ENCODE data around the gene FAM3A. TPM values are rescaled to one million over a fixed set of nuclear protein-coding genes. Genes with fewer than 3 reads are reported as not detected.

The FAM3A gene
- total and polyA plus RNA-seq, 2 of the 4 experiments (the other 2 are of a cell fraction), result 14.0 to 47.2 TPM

DNA sequence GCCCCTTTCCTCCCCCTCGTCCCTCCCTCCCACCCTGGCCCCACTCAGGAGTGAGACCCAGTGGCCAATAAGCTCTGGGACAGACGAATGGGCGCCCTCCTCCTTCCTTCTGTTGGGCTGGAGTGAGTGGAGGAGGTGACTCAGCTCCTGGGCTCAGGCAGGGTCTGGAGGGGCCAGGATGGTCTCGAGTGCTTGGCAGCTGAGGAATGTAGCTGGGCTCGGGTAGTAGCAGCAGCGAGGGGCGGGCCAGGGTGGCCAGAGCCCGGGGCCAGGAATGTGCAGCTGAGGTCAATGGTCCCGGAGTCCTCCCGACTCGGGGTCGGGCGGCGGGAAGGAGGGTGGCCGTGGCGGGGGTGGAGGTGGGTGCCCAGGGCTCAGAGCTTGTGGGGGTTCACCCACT, 15.6 kb upstream of the FAM3A start:
- Histone ChIP-seq H2AFZ (replicated peaks; ENCODE audit: low read length, poor library complexity) (no peak overlapping the region), H2AK5ac (ENCODE audit: low read depth, low read length) (no peak overlapping the region), H3K18ac (ENCODE audit: low read depth, low read length) (no peak overlapping the region), H2BK120ac (ENCODE audit: low read depth, low read length) (no peak overlapping the region), H3K14ac (replicated peaks; ENCODE audit: low read depth, low read length) (no peak overlapping the region), H2BK15ac (ENCODE audit: low read depth, low read length) (no peak overlapping the region), H4K91ac (ENCODE audit: insufficient read depth, low read depth, low read length) (no peak overlapping the region), H2BK5ac (ENCODE audit: low read depth, low read length, poor library complexity, severe bottlenecking) (no peak overlapping the region), H3K56ac (ENCODE audit: extremely low read depth, insufficient read depth, low read length) (no peak overlapping the region), H3K4me2 (ENCODE audit: low read depth, low read length) (no peak overlapping the region), H3K23ac (ENCODE audit: low read depth, low read length) (no peak overlapping the region), H2BK20ac (ENCODE audit: low read depth, low read length) (no peak overlapping the region), H3K4me3 (ENCODE audit: insufficient read depth, low read depth, low read length) (no peak overlapping the region), H3K4me1 (ENCODE audit: control insufficient read depth, insufficient read depth, low read length) (peaks cover 13% of the 10 kb centered on the region), H3K36me3 (ENCODE audit: control insufficient read depth, insufficient read depth, low read length) (peaks cover 49% of the 10 kb centered on the region), H4K5ac (ENCODE audit: low read depth, low read length) (no peak overlapping the region), H4K8ac (ENCODE audit: low read depth in 2 of 2, low read length in 2 of 2) (no peak overlapping the region), H3K9me1 (ENCODE audit: insufficient read depth, low read length) (0 out of 2 replicates have a peak, but pooled peaks cover 2% of the 10 kb centered on the region), H2AK9ac (replicated peaks; ENCODE audit: low read depth, low read length, poor library complexity) (no peak overlapping the region), H4K20me1 (ENCODE audit: insufficient read depth, low read length) (peaks cover 12% of the 10 kb centered on the region), H3K4ac (ENCODE audit: low read depth, low read length) (peak overlapping the region; percentile 51; the same call in 1 of the 2 replicates), H3K27me3 (ENCODE audit: control insufficient read depth, insufficient read depth, low read length) (no peaks in the 10 kb centered on the region), H3K9ac (ENCODE audit: low read depth, low read length) (no peak overlapping the region), H3K9me3 (ENCODE audit: control insufficient read depth, insufficient read depth, low read length) (no peaks in the 10 kb centered on the region), H3K27ac (ENCODE audit: insufficient read depth, low read length) (peak overlapping the region; percentile 31; the same call in 1 of the 2 replicates), H3K79me1 (ENCODE audit: low read depth in 1 of 2, low read length in 2 of 2) (peaks cover 0 to 14% of the 10 kb centered on the region in 2 experiments; a peak in 2 of 4 replicates)
- ChIA-PET CTCF (no interaction called here), POLR2A (ENCODE audit: unreplicated experiment) (interaction anchor here (1.0 kb wide), 1 partner anchor 132 kb away, joined by 3 read pairs; no protein-coding TSS in a partner anchor)
- dilution Hi-C loops (cut with HindIII; ENCODE audit: low sequenced_read_pairs, unreplicated experiment), result no loop called here
- intact Hi-C loops (cut with micrococcal nuclease), result loop anchor here (5.0 kb wide), 2 partner anchors 119 to 159 kb away; partner anchors contain the start of genes FLNA and TAFAZZIN
- WGBS, 2 experiments (ENCODE audit: extremely low coverage in 2 of 2, insufficient read length in 1 of 2), result 60% methylated on average over 1 of the region's 16 CpGs; no CpG with 5 or more reads in 1 of the 2 experiments
- in situ Hi-C loops (cut with MboI; ENCODE audit: low sequenced_read_pairs), result loop anchor here (25.0 kb wide), 1 partner anchor 1569 kb away; no protein-coding TSS in a partner anchor
- DNase-seq, result peak; percentile 56
- TF ChIP-seq CTCF (conservative IDR thresholded peaks at IDR 0.05; ENCODE audit: low read depth, low read length) (no peak), MAZ (IDR thresholded peaks at IDR 0.05; ENCODE audit: borderline replicate concordance, low read depth, low read length) (peak; percentile 12; the same call in 1 of the 2 replicates)
- no TSS peak for BruUV-seq (replicated peaks)
- peak; percentile 55 for ATAC-seq (ENCODE audit: low read depth)
